ENCODE measurements around the gene GRM1. TPM values are rescaled to one million over a fixed set of nuclear protein-coding genes. Genes with fewer than 3 reads are reported as not detected.

GRM1 gene
- polyA plus RNA-seq, 3 donors: not detected

DNA sequence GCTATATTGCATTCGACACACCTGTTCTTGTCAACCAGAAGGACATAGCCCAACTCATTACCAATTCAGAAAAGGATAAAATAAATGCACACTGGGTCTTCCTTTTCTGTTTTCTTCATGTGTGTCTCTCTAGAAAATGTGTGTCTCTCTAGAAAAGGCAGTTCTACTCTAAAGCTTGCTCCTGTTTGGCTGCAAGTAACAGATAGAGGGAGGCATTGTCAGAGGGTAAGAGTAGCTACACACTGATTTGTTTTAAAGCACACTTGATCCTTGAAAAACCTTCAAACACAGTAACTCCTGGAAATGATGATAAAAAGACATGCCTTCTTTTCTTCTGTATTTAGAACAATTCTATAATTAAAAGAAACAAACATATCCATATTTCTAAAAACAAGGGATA lies 21.3 kb downstream of the GRM1 start:
- Mint-ChIP-seq H3K4me3 (no peak overlapping the region), H3K36me3 (no peaks in the 10 kb centered on the region), H3K9me3 (peaks cover 0 to 3% (median 0%) of the 10 kb centered on the region in 7 donors), H3K4me1 (no peaks in the 10 kb centered on the region), H3K27ac (no peak overlapping the region), H3K27me3 (ENCODE audit: low read depth in 3 of 3) (peaks cover 0 to 4% (median 3%) of the 10 kb centered on the region in 3 donors)
- no peak for DNase-seq
- Histone ChIP-seq H4K20me1 (ENCODE audit: insufficient read depth, low read length) (no peaks in the 10 kb centered on the region), H3K4me1 (ENCODE audit: control insufficient read depth in 1 of 2, insufficient read depth in 2 of 2, low read length in 2 of 2) (no peaks in the 10 kb centered on the region), H3K27ac (ENCODE audit: low read depth in 1 of 2, low read length in 2 of 2) (no peak overlapping the region), H3K36me3 (replicated peaks in 1 of 2; ENCODE audit: control insufficient read depth in 1 of 2, insufficient read depth in 2 of 2, low read length in 2 of 2) (no peaks in the 10 kb centered on the region), H3K27me3 (ENCODE audit: control insufficient read depth in 2 of 2, insufficient read depth in 2 of 2, low read length in 2 of 2) (no peaks in the 10 kb centered on the region), H3K4me3 (replicated peaks in 1 of 3; ENCODE audit: low read depth in 2 of 3, low read length in 3 of 3) (no peak overlapping the region), H2AFZ (ENCODE audit: insufficient read depth, low read depth, low read length, poor library complexity, severe bottlenecking) (no peak overlapping the region), H3K79me2 (ENCODE audit: insufficient read depth, low read length) (no peaks in the 10 kb centered on the region), H3K4me2 (replicated peaks; ENCODE audit: extremely low read depth, low read length, poor library complexity, severe bottlenecking) (no peak overlapping the region), H3K9me3 (replicated peaks in 1 of 2; ENCODE audit: control insufficient read depth in 1 of 2, insufficient read depth in 1 of 2, low read length in 2 of 2) (no peaks in the 10 kb centered on the region), H3K9ac (ENCODE audit: insufficient read depth, low read length, poor library complexity, severe bottlenecking) (no peak overlapping the region)
- TF ChIP-seq, protein P1, sequence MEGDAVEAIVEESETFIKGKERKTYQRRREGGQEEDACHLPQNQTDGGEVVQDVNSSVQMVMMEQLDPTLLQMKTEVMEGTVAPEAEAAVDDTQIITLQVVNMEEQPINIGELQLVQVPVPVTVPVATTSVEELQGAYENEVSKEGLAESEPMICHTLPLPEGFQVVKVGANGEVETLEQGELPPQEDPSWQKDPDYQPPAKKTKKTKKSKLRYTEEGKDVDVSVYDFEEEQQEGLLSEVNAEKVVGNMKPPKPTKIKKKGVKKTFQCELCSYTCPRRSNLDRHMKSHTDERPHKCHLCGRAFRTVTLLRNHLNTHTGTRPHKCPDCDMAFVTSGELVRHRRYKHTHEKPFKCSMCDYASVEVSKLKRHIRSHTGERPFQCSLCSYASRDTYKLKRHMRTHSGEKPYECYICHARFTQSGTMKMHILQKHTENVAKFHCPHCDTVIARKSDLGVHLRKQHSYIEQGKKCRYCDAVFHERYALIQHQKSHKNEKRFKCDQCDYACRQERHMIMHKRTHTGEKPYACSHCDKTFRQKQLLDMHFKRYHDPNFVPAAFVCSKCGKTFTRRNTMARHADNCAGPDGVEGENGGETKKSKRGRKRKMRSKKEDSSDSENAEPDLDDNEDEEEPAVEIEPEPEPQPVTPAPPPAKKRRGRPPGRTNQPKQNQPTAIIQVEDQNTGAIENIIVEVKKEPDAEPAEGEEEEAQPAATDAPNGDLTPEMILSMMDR (IDR thresholded peaks at IDR 0.05): no peak
- no CpG with 5 or more reads among the region's 1 CpG for WGBS (ENCODE audit: insufficient coverage)
- intact Hi-C loops (cut with micrococcal nuclease): no loop called here

DNA sequence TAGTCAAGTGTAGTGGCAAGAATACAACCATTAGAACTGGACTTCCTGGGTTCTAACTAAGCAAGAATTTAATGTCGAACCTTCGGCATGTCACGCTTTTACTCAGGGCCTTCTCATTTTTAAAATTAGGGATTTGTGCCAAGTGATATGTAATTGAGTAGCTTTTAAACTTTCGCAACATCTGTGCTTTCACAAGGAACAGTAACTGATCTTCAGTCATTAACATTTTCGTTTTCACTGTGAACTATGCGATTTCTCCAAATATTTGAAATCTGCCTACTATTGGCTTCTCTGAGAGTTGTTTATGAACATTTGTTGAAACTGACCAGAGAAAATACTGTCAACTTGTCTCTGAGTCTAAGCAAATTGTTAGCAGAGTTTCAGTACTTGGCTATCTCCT lies 27.6 kb downstream of the GRM1 start:
- Histone ChIP-seq H2AFZ (ENCODE audit: insufficient read depth, low read depth, low read length, poor library complexity, severe bottlenecking) (no peak overlapping the region), H3K4me3 (replicated peaks in 1 of 3; ENCODE audit: low read depth in 2 of 3, low read length in 3 of 3) (no peak overlapping the region), H3K9ac (ENCODE audit: insufficient read depth, low read length, poor library complexity, severe bottlenecking) (no peak overlapping the region), H3K36me3 (replicated peaks in 1 of 2; ENCODE audit: control insufficient read depth in 1 of 2, insufficient read depth in 2 of 2, low read length in 2 of 2) (no peaks in the 10 kb centered on the region), H3K4me1 (ENCODE audit: control insufficient read depth in 1 of 2, insufficient read depth in 2 of 2, low read length in 2 of 2) (no peaks in the 10 kb centered on the region), H3K9me3 (replicated peaks in 1 of 2; ENCODE audit: control insufficient read depth in 1 of 2, insufficient read depth in 1 of 2, low read length in 2 of 2) (no peaks in the 10 kb centered on the region), H3K27me3 (ENCODE audit: control insufficient read depth in 2 of 2, insufficient read depth in 2 of 2, low read length in 2 of 2) (no peaks in the 10 kb centered on the region), H4K20me1 (ENCODE audit: insufficient read depth, low read length) (no peaks in the 10 kb centered on the region), H3K27ac (ENCODE audit: low read depth in 1 of 2, low read length in 2 of 2) (no peak overlapping the region), H3K4me2 (replicated peaks; ENCODE audit: extremely low read depth, low read length, poor library complexity, severe bottlenecking) (no peak overlapping the region), H3K79me2 (ENCODE audit: insufficient read depth, low read length) (no peaks in the 10 kb centered on the region)
- no peak for DNase-seq
- intact Hi-C loops (cut with micrococcal nuclease): no loop called here
- H3K4me3 Mint-ChIP-seq: no peak overlapping the region
- H3K27ac Mint-ChIP-seq: no peak overlapping the region
- no peaks in the 10 kb centered on the region for H3K4me1 Mint-ChIP-seq
- no peaks in the 10 kb centered on the region for H3K36me3 Mint-ChIP-seq
- H3K27me3 Mint-ChIP-seq (ENCODE audit: low read depth in 3 of 3): peaks cover 0 to 3% (median 2%) of the 10 kb centered on the region in 3 donors
- peaks cover 0 to 6% (median 0%) of the 10 kb centered on the region in 7 donors for H3K9me3 Mint-ChIP-seq
- TF ChIP-seq, protein P1 (IDR thresholded peaks at IDR 0.05): no peak
- WGBS (ENCODE audit: insufficient coverage): no CpG with 5 or more reads among the region's 6 CpGs

Data from CD14-positive monocyte (primary cell).